ENCODE results near the gene CCSAP. TPM values are rescaled to one million over a fixed set of nuclear protein-coding genes. Genes with fewer than 3 reads are reported as not detected.

CCSAP gene
- total RNA-seq, 1 experiment from 2014 or later, result 8.5 TPM

- DNase-seq, result no peak
- Mint-ChIP-seq H3K9me3 (no peaks in the 10 kb centered on the region), H3K27ac (no peak overlapping the region), H3K27me3 (ENCODE audit: low read depth) (no peaks in the 10 kb centered on the region), H3K36me3 (ENCODE audit: insufficient read depth in 1 of 3, low read depth in 3 of 3) (peaks cover 12 to 31% (median 21%) of the 10 kb centered on the region in 3 experiments; a peak in 5 of 7 replicates), H3K4me1 (peaks cover 12 to 14% of the 10 kb centered on the region in 2 experiments), H3K4me3 (no peak overlapping the region)
- Histone ChIP-seq H3K79me1 (ENCODE audit: insufficient read depth, low read depth, low read length, poor library complexity, severe bottlenecking) (no peaks in the 10 kb centered on the region), H3K4ac (ENCODE audit: low read depth, low read length) (no peak overlapping the region), H3K14ac (ENCODE audit: insufficient read depth, low read length) (no peak overlapping the region), H3K4me1 (ENCODE audit: insufficient read depth, low read length) (no peaks in the 10 kb centered on the region), H4K91ac (ENCODE audit: insufficient read length, low read depth, low read length) (no peak overlapping the region), H3K9ac (ENCODE audit: extremely low read depth, insufficient read length, low read length) (no peak overlapping the region), H3K4me2 (ENCODE audit: insufficient read depth, insufficient read length, low read length) (no peak overlapping the region), H4K8ac (replicated peaks; ENCODE audit: insufficient read length, low read depth, low read length) (no peak overlapping the region), H2BK5ac (ENCODE audit: insufficient read length, low read length) (no peak overlapping the region), H3K23me2 (ENCODE audit: insufficient read length, low read depth, low read length, poor library complexity, severe bottlenecking) (no peaks in the 10 kb centered on the region), H3T11ph (ENCODE audit: low read length) (no peak overlapping the region), H2BK120ac (ENCODE audit: low read depth, low read length, poor library complexity, severe bottlenecking) (no peak overlapping the region), H2BK20ac (ENCODE audit: low read depth, low read length, poor library complexity, severe bottlenecking) (no peak overlapping the region), H2BK15ac (ENCODE audit: low read depth, low read length) (no peak overlapping the region), H3K9me3 (ENCODE audit: control insufficient read depth, low read depth, low read length) (no peaks in the 10 kb centered on the region), H3K79me2 (ENCODE audit: insufficient read depth, low read length) (no peaks in the 10 kb centered on the region), H3K56ac (ENCODE audit: insufficient read length, low read depth, low read length) (no peak overlapping the region), H4K20me1 (ENCODE audit: control insufficient read depth, insufficient read depth, insufficient read length) (no peaks in the 10 kb centered on the region), H3K18ac (ENCODE audit: insufficient read length, low read depth, low read length) (no peak overlapping the region), H4K5ac (ENCODE audit: insufficient read length, low read depth, low read length) (no peak overlapping the region), H2BK12ac (ENCODE audit: insufficient read length, low read depth, low read length) (no peak overlapping the region), H2AK5ac (ENCODE audit: insufficient read length, low read length) (no peak overlapping the region), H2AFZ (ENCODE audit: low read length) (no peak overlapping the region), H3K23ac (ENCODE audit: insufficient read length, low read depth, low read length) (no peak overlapping the region), H3K27me3 (ENCODE audit: insufficient read depth, low read length) (no peaks in the 10 kb centered on the region), H3K27ac (ENCODE audit: insufficient read length, low read depth, low read length) (no peak overlapping the region)
- no peak for TF ChIP-seq CTCF (conservative IDR thresholded peaks at IDR 0.05)
Observed at GRCh38 chr1:229298420-229298819, 44.4 kb downstream of the CCSAP start.
